Ramos (cell line): ENCODE results near the gene RGP1.

ENCODE experiments used
- in situ Hi-C: fragments of 300-500 bp; cut with MboI; formaldehyde crosslinking; loops from one replicate; pipeline ENCODE4 v1.14.3; 2022; ENCODE audit warnings: low sequenced_read_pairs; ENCODE audit not compliant: unreplicated experiment

The RGP1 gene

DNA sequence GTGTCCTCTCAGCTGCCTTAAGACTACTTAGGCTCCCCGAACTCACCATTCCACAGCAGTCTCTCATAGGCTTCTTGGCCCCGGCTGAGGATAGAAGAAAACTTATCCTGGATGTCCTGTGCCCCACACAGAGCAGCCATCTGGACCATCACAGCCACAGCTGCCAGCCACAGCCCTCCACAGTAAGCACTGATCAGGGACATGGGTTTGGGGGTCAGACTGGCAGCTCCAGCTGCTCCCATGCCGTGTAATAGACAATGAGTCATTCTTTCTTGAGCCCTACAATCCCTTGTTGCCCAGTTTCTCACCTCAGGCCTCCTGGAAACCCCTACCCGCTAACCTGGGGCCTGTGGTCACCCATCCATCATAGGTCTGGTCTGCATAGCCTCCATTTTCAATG lies 10.9 kb upstream of the RGP1 start:
- in situ Hi-C loops = loop anchor here (25.0 kb wide), 1 partner anchor 651 kb away; the partner anchor contains the start of genes FANCG and PIGO

DNA sequence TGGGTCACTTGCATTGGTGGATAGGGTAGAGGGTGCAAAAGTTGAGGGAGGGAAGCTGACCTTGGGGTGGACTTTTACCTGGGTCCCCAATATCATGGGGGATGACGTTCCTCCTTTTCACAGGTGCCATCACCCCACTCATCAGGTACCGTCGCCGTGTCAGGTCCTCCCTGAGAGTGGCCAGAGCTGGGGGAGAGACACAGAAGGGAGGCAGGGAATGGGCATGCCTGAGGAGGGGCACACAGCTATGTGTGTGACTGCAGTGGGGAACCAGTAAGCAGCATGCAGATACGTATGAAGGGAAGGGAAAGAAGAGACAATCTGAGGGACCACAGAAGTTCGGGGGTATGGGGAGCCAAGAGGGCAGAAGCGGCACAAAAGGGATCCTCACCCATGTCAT lies 10.2 kb upstream of the RGP1 start:
- in situ Hi-C loops = loop anchor here (25.0 kb wide), 1 partner anchor 652 kb away; the partner anchor contains the start of genes FANCG and PIGO

DNA sequence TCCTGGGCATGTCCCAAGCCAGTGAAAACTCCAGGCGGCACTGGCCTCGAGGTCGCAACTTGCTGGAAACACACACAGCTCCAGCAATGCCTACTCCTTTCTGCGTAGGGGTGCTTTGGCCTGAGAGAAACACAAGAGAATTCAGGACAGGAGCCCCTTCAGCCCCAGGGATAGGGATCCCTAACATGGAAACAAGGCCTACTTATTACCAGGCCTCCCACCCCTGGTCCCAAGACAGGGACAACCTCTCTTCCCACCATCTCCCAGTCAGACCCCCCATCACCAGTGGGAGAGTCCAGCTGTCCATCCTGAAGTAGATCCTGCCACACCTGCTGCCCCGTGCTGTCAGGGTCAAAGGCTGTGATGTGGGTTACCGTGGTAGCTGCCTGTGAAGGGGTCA lies 8.8 kb upstream of the RGP1 start:
- in situ Hi-C loops = loop anchor here (25.0 kb wide), 1 partner anchor 653 kb away; the partner anchor contains the start of genes FANCG and PIGO

DNA sequence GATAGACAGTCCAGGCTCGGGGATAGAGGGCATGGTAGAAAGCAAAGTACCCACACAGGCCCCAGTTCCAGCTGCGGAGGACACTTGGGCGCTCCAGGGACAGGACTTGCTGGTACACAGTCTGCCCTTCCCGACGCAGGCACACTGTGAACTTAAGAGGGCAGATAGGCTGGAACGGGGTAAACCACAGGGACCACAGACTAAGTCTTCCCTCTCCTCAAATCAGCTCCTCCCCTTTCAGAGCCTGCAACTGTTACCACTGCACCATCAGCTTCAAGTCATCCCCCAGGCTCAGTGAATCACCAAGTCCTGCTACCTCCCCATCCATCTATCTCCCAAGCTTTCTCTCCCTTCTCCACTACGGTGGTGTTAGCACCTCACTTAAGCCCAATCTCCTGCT lies 7.3 kb upstream of the RGP1 start:
- in situ Hi-C loops = loop anchor here (25.0 kb wide), 1 partner anchor 654 kb away; the partner anchor contains the start of genes FANCG and PIGO

DNA sequence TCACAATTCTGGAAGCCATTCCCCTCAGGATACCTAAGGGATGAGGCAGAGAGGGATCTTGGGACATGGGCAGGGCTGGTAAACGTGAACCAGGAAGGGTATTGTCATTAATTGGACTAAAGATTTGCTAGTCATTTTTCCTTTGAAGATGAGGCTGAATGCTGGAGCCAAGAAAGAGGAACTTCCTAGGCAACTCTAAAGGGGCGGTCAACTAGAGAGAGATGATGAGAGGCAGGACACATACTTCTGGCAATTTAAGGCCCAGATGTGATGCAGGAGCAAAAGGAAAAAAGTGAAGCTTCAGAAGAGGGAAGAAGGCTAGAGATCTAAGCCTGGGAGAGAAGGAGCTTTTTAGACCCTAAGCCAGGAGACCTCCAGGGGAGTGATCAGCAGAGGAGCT lies 5.6 kb upstream of the RGP1 start:
- in situ Hi-C loops = loop anchor here (25.0 kb wide), 1 partner anchor 656 kb away; the partner anchor contains the start of genes FANCG and PIGO

GRCh38 chr9:35743880-35744518 lies 5.1 kb upstream of the RGP1 start:
- in situ Hi-C loops = loop anchor here (25.0 kb wide), 1 partner anchor 657 kb away; the partner anchor contains the start of genes FANCG and PIGO

DNA sequence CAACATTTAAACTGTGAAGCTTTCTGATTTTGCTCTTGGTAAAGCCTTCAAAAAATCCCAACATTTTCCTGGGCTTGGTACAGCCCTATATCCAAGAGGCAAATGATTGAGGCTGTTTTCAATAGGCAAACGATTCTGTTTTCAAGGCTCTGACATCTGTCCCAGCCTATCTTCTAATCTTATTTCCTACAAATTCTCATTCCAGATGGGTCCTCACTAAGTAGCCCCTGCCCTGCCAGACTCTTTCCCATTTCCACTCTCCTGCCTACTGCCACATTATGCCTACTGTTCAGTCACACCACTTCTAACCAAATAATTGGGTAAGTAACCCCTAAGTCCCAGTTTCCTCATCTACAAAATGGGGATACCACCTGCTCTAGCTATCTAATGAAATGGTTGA lies 3.5 kb upstream of the RGP1 start:
- in situ Hi-C loops = loop anchor here (25.0 kb wide), 1 partner anchor 658 kb away; the partner anchor contains the start of genes FANCG and PIGO

- in situ Hi-C loops = loop anchor here (25.0 kb wide), 1 partner anchor 659 kb away; the partner anchor contains the start of genes FANCG and PIGO
Measured at GRCh38 chr9:35746583-35746982, 2.5 kb upstream of the RGP1 start.

DNA sequence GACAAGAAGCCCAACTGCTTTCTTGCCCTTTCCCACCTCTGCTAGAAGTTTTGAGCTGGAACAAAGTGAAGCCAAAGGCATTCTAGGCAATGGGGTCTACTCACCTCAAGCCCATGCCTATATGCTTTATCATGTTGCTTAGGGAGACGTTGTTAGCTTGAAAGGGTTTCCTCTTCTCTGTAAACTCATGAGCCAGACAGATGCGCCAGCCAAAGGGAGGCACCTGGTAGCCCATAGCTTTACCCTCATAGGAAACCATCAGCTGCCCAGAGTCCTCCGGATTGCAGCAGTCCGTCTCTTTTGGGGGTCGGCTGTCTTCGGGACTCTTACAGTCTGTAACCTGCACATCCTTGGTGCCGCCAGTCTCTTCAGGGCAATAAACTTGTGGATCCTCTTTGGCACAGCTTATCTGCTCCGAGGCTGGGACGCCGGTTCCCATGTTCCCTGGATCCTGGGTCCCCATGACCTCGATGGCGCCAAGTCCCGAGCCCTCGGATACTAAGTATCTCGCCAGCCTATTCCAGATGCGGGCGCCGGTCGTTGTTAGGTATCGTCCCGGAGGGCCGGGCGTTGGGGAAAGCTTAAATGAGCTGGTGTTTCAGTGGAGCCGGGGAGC lies 737 bp upstream of the RGP1 start:
- in situ Hi-C loops = loop anchor here (25.0 kb wide), 1 partner anchor 661 kb away; the partner anchor contains the start of genes FANCG and PIGO

DNA sequence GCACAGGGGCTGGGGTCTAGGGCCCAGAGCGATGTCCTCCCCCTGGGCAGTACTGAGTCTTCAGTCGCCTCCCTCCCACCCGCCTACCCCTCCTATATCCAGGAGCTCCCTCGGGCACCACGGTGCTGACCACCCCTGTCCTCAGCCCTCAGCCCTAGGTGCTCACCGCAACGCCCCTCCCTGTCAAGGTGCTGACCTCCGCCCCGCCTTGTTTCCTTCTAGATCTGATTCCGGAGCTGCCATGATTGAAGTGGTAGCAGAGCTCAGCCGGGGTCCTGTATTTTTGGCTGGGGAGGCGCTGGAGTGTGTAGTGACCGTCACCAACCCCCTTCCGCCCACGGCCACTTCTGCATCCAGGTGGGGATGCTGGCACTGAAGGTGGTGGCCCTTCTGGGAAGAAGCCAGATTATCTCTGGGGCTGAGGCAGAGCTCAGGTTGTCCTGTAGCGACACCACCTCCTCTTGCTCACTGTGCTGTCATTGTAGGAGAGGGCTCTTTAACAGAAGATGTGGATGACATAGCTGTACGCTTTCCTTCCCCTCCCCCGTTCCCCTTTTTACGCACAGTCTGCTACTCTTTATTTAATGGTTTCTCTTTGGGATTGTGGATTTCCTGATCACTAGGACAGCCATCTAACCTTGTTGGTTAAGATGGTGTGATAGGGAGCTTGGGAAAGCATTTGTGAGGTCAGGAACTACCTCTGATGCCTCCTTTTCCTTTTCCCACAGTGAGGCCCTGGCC lies 598 bp downstream of the RGP1 start:
- in situ Hi-C loops = loop anchor here (25.0 kb wide), 1 partner anchor 662 kb away; the partner anchor contains the start of genes FANCG and PIGO

GRCh38 chr9:35750256-35750531 lies 1.1 kb downstream of the RGP1 start:
- in situ Hi-C loops = no loop called here

DNA sequence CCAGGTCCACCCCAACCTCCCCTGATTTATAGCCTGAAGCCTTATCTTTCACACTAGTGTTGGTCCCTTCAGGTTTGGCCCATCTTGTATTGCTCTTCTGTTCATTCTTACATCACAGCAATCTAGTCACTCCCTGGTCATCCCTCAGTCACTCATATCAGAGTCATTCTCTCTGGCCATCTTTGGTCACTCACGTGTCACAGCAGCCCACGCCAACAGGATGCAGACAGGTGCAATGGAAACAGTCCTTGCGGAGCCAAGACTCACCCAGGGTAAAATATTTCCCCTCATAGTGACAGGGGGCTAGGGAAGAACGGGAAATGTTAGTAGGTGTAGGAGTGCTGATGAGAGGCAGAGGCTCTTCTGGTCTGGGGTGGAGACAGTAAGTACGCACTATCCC lies 4.4 kb downstream of the RGP1 start:
- in situ Hi-C loops = no loop called here

DNA sequence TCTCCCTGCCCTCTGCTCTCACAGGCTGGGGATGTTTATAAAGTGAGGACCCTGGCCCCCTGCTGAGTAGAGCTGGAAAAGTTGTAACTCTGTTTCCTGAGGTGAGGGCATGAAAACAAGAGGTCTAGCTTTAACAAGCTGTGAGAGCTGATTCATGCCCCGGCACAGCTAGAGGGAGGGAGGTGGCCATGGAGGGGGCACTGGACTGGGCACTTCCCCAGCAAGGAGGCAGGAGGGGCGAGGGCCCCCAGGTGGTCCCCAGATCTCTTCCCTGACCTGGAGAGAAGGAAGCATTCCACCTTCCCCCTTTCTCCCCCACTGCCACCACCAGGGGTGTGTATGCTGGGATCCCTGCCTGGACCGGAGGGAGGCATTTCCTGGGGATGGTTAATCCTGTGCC lies 5.2 kb downstream of the RGP1 start, which contains the start of gene MSMP:
Gene MSMP, minus strand, starts transcription at position 13 of the 400 bp plus-strand sequence. CDS start 147 bp downstream, outside the sequence.
- in situ Hi-C loops = no loop called here

DNA sequence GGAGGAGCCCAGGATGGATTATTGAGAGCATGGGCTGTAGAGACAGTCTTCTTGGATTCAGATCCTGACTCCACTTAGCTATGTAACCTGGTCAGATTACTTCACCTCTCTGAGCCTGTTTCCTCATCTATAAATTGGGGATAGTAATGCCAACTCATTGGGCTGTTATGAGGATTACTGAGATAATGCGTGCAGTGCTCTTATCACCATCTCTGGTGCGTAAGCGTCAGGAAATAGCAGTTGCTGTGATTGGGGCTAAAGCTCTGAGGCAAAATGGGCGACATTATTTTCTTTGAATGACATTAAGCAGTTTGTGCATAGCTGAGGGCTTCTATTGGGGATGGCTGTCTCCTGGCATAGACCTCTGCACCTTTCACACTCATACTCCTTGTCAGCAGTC lies 6.0 kb downstream of the RGP1 start:
- in situ Hi-C loops = no loop called here

DNA sequence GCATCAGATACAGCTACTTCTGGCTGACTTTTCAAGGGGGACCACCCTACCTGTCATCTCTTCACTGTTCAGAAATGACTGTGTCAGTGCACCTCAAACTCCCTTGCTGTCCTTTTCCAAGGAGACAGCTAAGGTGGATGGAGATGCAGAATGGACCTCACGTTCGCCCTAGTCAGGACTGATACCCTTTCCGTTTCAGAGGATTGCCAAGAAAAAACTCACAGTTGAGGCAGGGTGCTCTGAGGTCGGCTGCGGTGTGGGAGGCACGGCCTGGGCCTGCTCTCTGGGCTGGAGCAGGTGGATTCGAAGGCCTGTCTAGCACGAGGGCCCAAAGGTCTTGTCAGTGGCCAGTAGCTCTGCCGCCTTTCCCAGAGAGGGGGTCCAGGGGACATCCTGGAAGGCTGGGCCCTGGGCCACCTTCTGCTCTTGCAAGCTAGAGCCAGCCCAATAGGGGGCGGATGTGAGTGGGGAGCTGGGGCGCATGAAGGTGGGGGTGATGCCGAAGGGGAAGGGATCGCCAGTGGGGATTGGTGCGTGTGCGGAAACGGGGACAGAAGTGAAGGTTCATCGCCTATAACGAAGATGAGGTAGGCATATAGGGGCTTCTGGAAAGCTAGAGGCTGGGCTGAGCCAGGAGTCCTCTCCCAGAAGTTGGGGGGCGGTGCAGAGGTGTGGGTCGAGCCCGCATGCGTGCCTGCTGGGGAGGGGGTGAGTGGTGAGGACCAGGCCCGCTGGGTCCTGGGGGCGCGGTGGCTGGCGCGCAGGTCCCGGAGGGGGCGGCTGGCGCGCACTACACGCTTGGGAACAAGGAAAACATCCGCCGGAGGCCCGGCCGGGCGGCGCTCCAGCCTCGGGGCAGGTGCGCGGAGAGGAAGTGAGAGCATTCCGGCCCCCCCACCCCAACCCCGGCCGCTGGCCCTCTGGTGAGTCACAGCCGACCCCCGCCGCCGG lies 7.5 kb downstream of the RGP1 start:
- in situ Hi-C loops = no loop called here

DNA sequence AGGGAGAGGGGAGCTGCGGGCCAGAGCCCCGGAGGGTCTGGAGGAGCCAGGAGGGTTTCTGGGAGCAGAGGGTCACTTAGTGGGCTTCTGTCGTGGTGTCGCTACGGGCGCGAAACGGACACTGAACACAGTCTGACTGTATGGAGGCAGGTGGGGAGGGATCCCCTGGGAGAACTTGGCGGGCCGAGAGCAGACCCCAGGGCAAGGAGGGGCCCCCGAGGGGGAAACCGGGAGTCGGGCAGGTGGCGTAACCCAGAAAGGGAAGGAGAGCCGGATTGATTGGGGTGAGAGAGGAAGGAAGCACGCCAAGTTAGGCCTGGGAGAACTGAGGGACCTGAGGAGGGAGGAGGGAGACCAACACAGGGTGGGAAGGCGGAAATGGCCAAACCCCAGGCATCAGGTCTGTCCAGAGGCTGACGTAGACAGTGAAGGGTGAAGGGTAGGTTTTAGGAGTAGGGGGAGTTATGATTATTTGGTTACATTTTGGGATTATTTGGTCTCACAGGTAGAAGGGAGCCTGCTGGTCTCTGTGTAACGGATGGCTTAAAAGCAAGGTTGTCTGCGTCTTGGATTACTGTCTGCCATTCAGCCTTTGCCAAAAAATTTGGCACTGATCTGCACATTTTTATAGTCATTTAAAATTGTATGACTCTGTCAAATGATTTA lies 8.3 kb downstream of the RGP1 start:
- in situ Hi-C loops = no loop called here

GRCh38 chr9:35757892-35758275 lies 8.8 kb downstream of the RGP1 start:
- in situ Hi-C loops = no loop called here

- in situ Hi-C loops = no loop called here
Measured at GRCh38 chr9:35758475-35759050, 9.5 kb downstream of the RGP1 start.

GRCh38 chr9:35759795-35760194 lies 10.7 kb downstream of the RGP1 start:
- in situ Hi-C loops = no loop called here
